WI38 (cell line): ENCODE measurements around the gene GDF11.

Source experiments
- H3K4me3 ChIP-seq: 2 replicates; pipeline ENCODE4 v1.5.1; 2011; ENCODE audit warnings: low read depth, mild to moderate bottlenecking, control low read depth, low read length
- CTCF ChIP-seq: IDR thresholded peaks from 2 replicates; pipeline ENCODE4 v1.5.1; 2012; ENCODE audit warnings: low read depth, mild to moderate bottlenecking, control low read depth, low read length

The GDF11 gene

GRCh38 chr12:55797550-55797949 is 54.6 kb downstream of the GDF11 start:
- TF ChIP-seq CTCF = no peak
- H3K4me3 ChIP-seq = no peak overlapping the region
